ENCODE measurements around the gene INTS4. TPM values are rescaled to one million over a fixed set of nuclear protein-coding genes. Genes with fewer than 3 reads are reported as not detected.
"Not testable (repeated sequence)": the region's sequence is repeated elsewhere in the genome, so short reads cannot be mapped to it uniquely, and the experiment has no call there.

Gene INTS4
- total and polyA plus RNA-seq, 12 donors: 17.8 to 69.6 (median 37.2) TPM

- DNase-seq; intact Hi-C loops (cut with DNase I): not testable (repeated sequence)
Measured at GRCh38 chr11:77913608-77914306, 80.7 kb downstream of the INTS4 start.

GRCh38 chr11:77910828-77911227, 83.6 kb downstream of the INTS4 start:
- Histone ChIP-seq H3K4me1 (replicated peaks in 1 of 2) (peaks cover 7 to 19% of the 10 kb centered on the region in 2 donors), H3K27ac (peak overlapping the region in 1 of 5 donors; percentile 10)
- 56 to 66% (median 58%) methylated on average over 6 of the region's 6 CpGs for WGBS, 4 donors
- DNase-seq: peak in 4 of 7 donors; percentile 21 to 46 (median 40)
- intact Hi-C loops (cut with DNase I); H3K4me3 ChIP-seq; H3K9me3 ChIP-seq (replicated peaks in 1 of 3); H3K27me3 ChIP-seq; H3K36me3 ChIP-seq (replicated peaks in 1 of 2): not testable (repeated sequence)

More at GRCh38 chr11:77913608-77914306, 80.7 kb downstream of the INTS4 start:
- not testable (repeated sequence) for H3K9me3 ChIP-seq (replicated peaks in 1 of 3); H3K36me3 ChIP-seq (replicated peaks in 1 of 2); H3K27me3 ChIP-seq; H3K4me1 ChIP-seq (replicated peaks in 1 of 2); H3K4me3 ChIP-seq
- H3K27ac ChIP-seq: peak overlapping the region in 3 of 5 donors; percentile 57 to 72 (median 62)
- 59 to 94% (median 72%) methylated on average over 2 to 4 of the region's 4 CpGs for WGBS, 4 donors

GRCh38 chr11:77909277-77909676, 85.2 kb downstream of the INTS4 start:
- WGBS, 4 donors: 85 to 92% (median 88%) methylated on average over 2 of the region's 2 CpGs
- no peak for TF ChIP-seq CTCF (IDR thresholded peaks at IDR 0.05)
- no peak for TF ChIP-seq POLR2A (IDR thresholded peaks at IDR 0.05)
- no peaks in the 10 kb centered on the region for H3K9me3 ChIP-seq (replicated peaks in 1 of 3)
- peaks cover 0 to 9% of the 10 kb centered on the region in 2 donors for H3K4me1 ChIP-seq (replicated peaks in 1 of 2)
- no peak for DNase-seq
- H3K27me3 ChIP-seq: no peaks in the 10 kb centered on the region
- no peak overlapping the region for H3K27ac ChIP-seq
- intact Hi-C loops (cut with DNase I): no loop called here
- H3K36me3 ChIP-seq (replicated peaks in 1 of 2): no peaks in the 10 kb centered on the region
- H3K4me3 ChIP-seq: no peak overlapping the region

- peaks cover 0 to 9% of the 10 kb centered on the region in 2 donors for H3K4me1 ChIP-seq (replicated peaks in 1 of 2)
- WGBS, 4 donors: 77 to 83% (median 79%) methylated on average over 2 of the region's 2 CpGs
- H3K4me3 ChIP-seq: no peak overlapping the region
- no peak overlapping the region for H3K27ac ChIP-seq
- intact Hi-C loops (cut with DNase I): no loop called here
- TF ChIP-seq POLR2A (IDR thresholded peaks at IDR 0.05) (no peak), CTCF (IDR thresholded peaks at IDR 0.05) (no peak)
- no peaks in the 10 kb centered on the region for H3K36me3 ChIP-seq (replicated peaks in 1 of 2)
- H3K27me3 ChIP-seq: no peaks in the 10 kb centered on the region
- DNase-seq: no peak
- no peaks in the 10 kb centered on the region for H3K9me3 ChIP-seq (replicated peaks in 1 of 3)
Measured at GRCh38 chr11:77908835-77909234, 85.6 kb downstream of the INTS4 start.

- intact Hi-C loops (cut with DNase I): loop anchor here in 1 of 2 donors (10.0 kb wide), 1 partner anchor 60 kb away; no protein-coding TSS in a partner anchor
- not testable (repeated sequence) for H3K27ac ChIP-seq; H3K4me3 ChIP-seq; H3K4me1 ChIP-seq (replicated peaks in 1 of 2); DNase-seq; H3K27me3 ChIP-seq; H3K9me3 ChIP-seq (replicated peaks in 1 of 3)
- 65 to 92% (median 85%) methylated on average over 1 of the region's 1 CpG for WGBS, 4 donors
- peaks cover 0 to 14% of the 10 kb centered on the region in 2 donors for H3K36me3 ChIP-seq (replicated peaks in 1 of 2)
Measured at GRCh38 chr11:77894949-77895348, 99.5 kb downstream of the INTS4 start.

- not testable (repeated sequence) for H3K4me1 ChIP-seq (replicated peaks in 1 of 2); H3K36me3 ChIP-seq (replicated peaks in 1 of 2); H3K27me3 ChIP-seq; DNase-seq; H3K4me3 ChIP-seq; H3K9me3 ChIP-seq (replicated peaks in 1 of 3)
- WGBS, 4 donors: 90 to 100% (median 94%) methylated on average over 2 to 4 of the region's 4 CpGs
- intact Hi-C loops (cut with DNase I): loop anchor here in 1 of 2 donors (10.0 kb wide), 1 partner anchor 57 kb away; no protein-coding TSS in a partner anchor
- H3K27ac ChIP-seq: peak overlapping the region in 1 of 5 donors; percentile 66
Measured at GRCh38 chr11:77891703-77892102, 102.8 kb downstream of the INTS4 start.

GRCh38 chr11:77891256-77891655, 103.2 kb downstream of the INTS4 start:
- 76 to 93% (median 91%) methylated on average over 6 to 7 of the region's 7 CpGs for WGBS, 4 donors
- not testable (repeated sequence) for H3K4me1 ChIP-seq (replicated peaks in 1 of 2); H3K27me3 ChIP-seq; H3K9me3 ChIP-seq (replicated peaks in 1 of 3); DNase-seq; H3K36me3 ChIP-seq (replicated peaks in 1 of 2); H3K4me3 ChIP-seq
- peak overlapping the region in 4 of 5 donors; percentile 44 to 71 (median 66) for H3K27ac ChIP-seq
- intact Hi-C loops (cut with DNase I): loop anchor here in 1 of 2 donors (10.0 kb wide), 1 partner anchor 56 kb away; no protein-coding TSS in a partner anchor

GRCh38 chr11:77890619-77891056, 103.8 kb downstream of the INTS4 start:
- intact Hi-C loops (cut with DNase I): loop anchor here in 1 of 2 donors (10.0 kb wide), 1 partner anchor 56 kb away; no protein-coding TSS in a partner anchor
- not testable (repeated sequence) for H3K4me1 ChIP-seq (replicated peaks in 1 of 2); H3K27me3 ChIP-seq; H3K36me3 ChIP-seq (replicated peaks in 1 of 2); H3K9me3 ChIP-seq (replicated peaks in 1 of 3); H3K4me3 ChIP-seq
- H3K27ac ChIP-seq: peak overlapping the region in 4 of 5 donors; percentile 44 to 71 (median 66)
- DNase-seq: peak in 2 of 7 donors; percentile 19 to 22
- 21 to 36% (median 31%) methylated on average over 4 of the region's 4 CpGs for WGBS, 4 donors

GRCh38 chr11:77890100-77890614, 104.3 kb downstream of the INTS4 start:
- Histone ChIP-seq H3K27ac (peak overlapping the region in 2 of 5 donors; percentile 66 to 71), H3K36me3 (replicated peaks in 1 of 2) (peaks cover 0 to 11% of the 10 kb centered on the region in 2 donors)
- not testable (repeated sequence) for DNase-seq; H3K27me3 ChIP-seq; H3K9me3 ChIP-seq (replicated peaks in 1 of 3); H3K4me1 ChIP-seq (replicated peaks in 1 of 2); H3K4me3 ChIP-seq
- intact Hi-C loops (cut with DNase I): loop anchor here in 1 of 2 donors (10.0 kb wide), 1 partner anchor 55 kb away; no protein-coding TSS in a partner anchor

Data from adrenal gland (tissue), 12 donors.